ENCODE data around the gene FBRS. TPM values are rescaled to one million over a fixed set of nuclear protein-coding genes. Genes with fewer than 3 reads are reported as not detected.
"Not testable (repeated sequence)": the region's sequence is repeated elsewhere in the genome, so short reads cannot be mapped to it uniquely, and the experiment has no call there.

Gene FBRS
- total RNA-seq, 1 experiment from 2014 or later: 32.9 TPM

- H3K9me3 ChIP-seq (ENCODE audit: low read length): no peaks in the 10 kb centered on the region
- peaks cover 22% of the 10 kb centered on the region for H3K4me1 ChIP-seq (ENCODE audit: low read length)
- no peak for DNase-seq
- no peaks in the 10 kb centered on the region for H3K9me2 ChIP-seq (replicated peaks; ENCODE audit: insufficient read depth, low read length)
- no peak overlapping the region for H3K9ac ChIP-seq (ENCODE audit: low read length)
- H3K4me3 ChIP-seq (ENCODE audit: low read length): no peak overlapping the region
- peaks cover 7% of the 10 kb centered on the region; the same call in 1 of the 2 replicates for H4K20me1 ChIP-seq (ENCODE audit: insufficient read depth, low read depth, low read length)
- no peak overlapping the region for H3K27ac ChIP-seq (ENCODE audit: low read length)
- H3K4me2 ChIP-seq (ENCODE audit: low read depth, low read length, poor library complexity, severe bottlenecking): no peak overlapping the region
- peaks cover 4% of the 10 kb centered on the region; the same call in 1 of the 2 replicates for H3K36me3 ChIP-seq (ENCODE audit: insufficient read depth, low read length)
- no peak overlapping the region for H2AFZ ChIP-seq (ENCODE audit: low read length)
- no peaks in the 10 kb centered on the region for H3K27me3 ChIP-seq (ENCODE audit: low read length)
- H3K79me2 ChIP-seq (ENCODE audit: low read length): peaks cover 17% of the 10 kb centered on the region
Measured at GRCh38 chr16:30694926-30695693, 36.9 kb downstream of the FBRS start.

GRCh38 chr16:30696646-30697045, 38.4 kb downstream of the FBRS start:
- H3K27me3 ChIP-seq (ENCODE audit: low read length); H3K9me2 ChIP-seq (replicated peaks; ENCODE audit: insufficient read depth, low read length); DNase-seq; H3K4me3 ChIP-seq (ENCODE audit: low read length); H3K9me3 ChIP-seq (ENCODE audit: low read length); H2AFZ ChIP-seq (ENCODE audit: low read length); H4K20me1 ChIP-seq (ENCODE audit: insufficient read depth, low read depth, low read length); H3K27ac ChIP-seq (ENCODE audit: low read length); H3K9ac ChIP-seq (ENCODE audit: low read length): not testable (repeated sequence)
- H3K36me3 ChIP-seq (ENCODE audit: insufficient read depth, low read length): peaks cover 20% of the 10 kb centered on the region
- peak overlapping the region; percentile 99 for H3K4me2 ChIP-seq (ENCODE audit: low read depth, low read length, poor library complexity, severe bottlenecking)
- H3K79me2 ChIP-seq (ENCODE audit: low read length): peaks cover 32% of the 10 kb centered on the region
- peaks cover 31% of the 10 kb centered on the region for H3K4me1 ChIP-seq (ENCODE audit: low read length)

GRCh38 chr16:30697264-30698138, 39.3 kb downstream of the FBRS start:
- DNase-seq: no peak
- no peaks in the 10 kb centered on the region for H3K9me3 ChIP-seq (ENCODE audit: low read length)
- H3K36me3 ChIP-seq (ENCODE audit: insufficient read depth, low read length): peaks cover 20% of the 10 kb centered on the region
- no peaks in the 10 kb centered on the region for H3K27me3 ChIP-seq (ENCODE audit: low read length)
- H2AFZ ChIP-seq (ENCODE audit: low read length): peak overlapping the region; percentile 99
- peaks cover 31% of the 10 kb centered on the region for H3K4me1 ChIP-seq (ENCODE audit: low read length)
- peak overlapping the region; percentile 96 for H3K27ac ChIP-seq (ENCODE audit: low read length)
- peaks cover 36% of the 10 kb centered on the region for H3K79me2 ChIP-seq (ENCODE audit: low read length)
- H3K9me2 ChIP-seq (replicated peaks; ENCODE audit: insufficient read depth, low read length): no peaks in the 10 kb centered on the region
- peak overlapping the region; percentile 77 for H3K4me3 ChIP-seq (ENCODE audit: low read length)
- H3K4me2 ChIP-seq (ENCODE audit: low read depth, low read length, poor library complexity, severe bottlenecking): peak overlapping the region; percentile 99
- peak overlapping the region; percentile 100 for H3K9ac ChIP-seq (ENCODE audit: low read length)
- H4K20me1 ChIP-seq (ENCODE audit: insufficient read depth, low read depth, low read length): peaks cover 8% of the 10 kb centered on the region; the same call in 1 of the 2 replicates

GRCh38 chr16:30698139-30698815, 40.0 kb downstream of the FBRS start:
- peak; percentile 98 for DNase-seq
- H4K20me1 ChIP-seq (ENCODE audit: insufficient read depth, low read depth, low read length): peaks cover 11% of the 10 kb centered on the region; the same call in 1 of the 2 replicates
- H3K4me2 ChIP-seq (ENCODE audit: low read depth, low read length, poor library complexity, severe bottlenecking): peak overlapping the region; percentile 99
- H3K9me3 ChIP-seq (ENCODE audit: low read length): no peaks in the 10 kb centered on the region
- H3K9ac ChIP-seq (ENCODE audit: low read length): peak overlapping the region; percentile 100
- H2AFZ ChIP-seq (ENCODE audit: low read length): peak overlapping the region; percentile 78; the same call in 1 of the 2 replicates
- H3K79me2 ChIP-seq (ENCODE audit: low read length): peaks cover 39% of the 10 kb centered on the region
- peaks cover 30% of the 10 kb centered on the region for H3K4me1 ChIP-seq (ENCODE audit: low read length)
- peaks cover 20% of the 10 kb centered on the region for H3K36me3 ChIP-seq (ENCODE audit: insufficient read depth, low read length)
- peak overlapping the region; percentile 77 for H3K4me3 ChIP-seq (ENCODE audit: low read length)
- H3K27ac ChIP-seq (ENCODE audit: low read length): peak overlapping the region; percentile 96
- no peaks in the 10 kb centered on the region for H3K9me2 ChIP-seq (replicated peaks; ENCODE audit: insufficient read depth, low read length)
- H3K27me3 ChIP-seq (ENCODE audit: low read length): no peaks in the 10 kb centered on the region

GRCh38 chr16:30698816-30699614, 40.8 kb downstream of the FBRS start, which contains the start of gene SRCAP:
Gene SRCAP (plus strand): TSS chr16:30699171. CDS start chr16:30700825, 1,654 bp downstream.
- Histone ChIP-seq H3K4me2 (ENCODE audit: low read depth, low read length, poor library complexity, severe bottlenecking) (peak within 1 kb of the TSS; percentile 99), H3K27me3 (ENCODE audit: low read length) (no peaks in the 10 kb centered on the region), H3K9ac (ENCODE audit: low read length) (peak within 1 kb of the TSS; percentile 100), H3K9me2 (replicated peaks; ENCODE audit: insufficient read depth, low read length) (no peaks in the 10 kb centered on the region), H2AFZ (ENCODE audit: low read length) (peak within 1 kb of the TSS; percentile 78; the same call in 1 of the 2 replicates), H4K20me1 (ENCODE audit: insufficient read depth, low read depth, low read length) (peaks cover 11% of the 10 kb centered on the region; the same call in 1 of the 2 replicates), H3K36me3 (ENCODE audit: insufficient read depth, low read length) (peaks cover 22% of the 10 kb centered on the region), H3K9me3 (ENCODE audit: low read length) (no peaks in the 10 kb centered on the region), H3K27ac (ENCODE audit: low read length) (peak within 1 kb of the TSS; percentile 96), H3K4me1 (ENCODE audit: low read length) (peaks cover 24% of the 10 kb centered on the region), H3K79me2 (ENCODE audit: low read length) (peaks cover 39% of the 10 kb centered on the region), H3K4me3 (ENCODE audit: low read length) (peak within 1 kb of the TSS; percentile 77)
- DNase-seq: peak; percentile 95

- H3K4me3 ChIP-seq (ENCODE audit: low read length): peak overlapping the region; percentile 77
- no peak for DNase-seq
- H3K9ac ChIP-seq (ENCODE audit: low read length): peak overlapping the region; percentile 100
- H3K27me3 ChIP-seq (ENCODE audit: low read length): no peaks in the 10 kb centered on the region
- peaks cover 24% of the 10 kb centered on the region for H3K4me1 ChIP-seq (ENCODE audit: low read length)
- peak overlapping the region; percentile 99 for H3K4me2 ChIP-seq (ENCODE audit: low read depth, low read length, poor library complexity, severe bottlenecking)
- H3K9me3 ChIP-seq (ENCODE audit: low read length): no peaks in the 10 kb centered on the region
- H3K36me3 ChIP-seq (ENCODE audit: insufficient read depth, low read length): peaks cover 28% of the 10 kb centered on the region
- peak overlapping the region; percentile 96 for H3K27ac ChIP-seq (ENCODE audit: low read length)
- no peak overlapping the region for H2AFZ ChIP-seq (ENCODE audit: low read length)
- peaks cover 11% of the 10 kb centered on the region; the same call in 1 of the 2 replicates for H4K20me1 ChIP-seq (ENCODE audit: insufficient read depth, low read depth, low read length)
- peaks cover 39% of the 10 kb centered on the region for H3K79me2 ChIP-seq (ENCODE audit: low read length)
- H3K9me2 ChIP-seq (replicated peaks; ENCODE audit: insufficient read depth, low read length): no peaks in the 10 kb centered on the region
Measured at GRCh38 chr16:30699615-30700099, 41.4 kb downstream of the FBRS start.

- Histone ChIP-seq H3K9ac (ENCODE audit: low read length) (peak overlapping the region; percentile 100; the same call in 1 of the 2 replicates), H3K9me3 (ENCODE audit: low read length) (no peaks in the 10 kb centered on the region), H3K27ac (ENCODE audit: low read length) (no peak overlapping the region), H3K27me3 (ENCODE audit: low read length) (no peaks in the 10 kb centered on the region), H3K4me2 (ENCODE audit: low read depth, low read length, poor library complexity, severe bottlenecking) (peak overlapping the region; percentile 99), H3K9me2 (replicated peaks; ENCODE audit: insufficient read depth, low read length) (no peaks in the 10 kb centered on the region), H3K4me1 (ENCODE audit: low read length) (peaks cover 24% of the 10 kb centered on the region), H2AFZ (ENCODE audit: low read length) (no peak overlapping the region), H3K79me2 (ENCODE audit: low read length) (peaks cover 39% of the 10 kb centered on the region), H3K36me3 (ENCODE audit: insufficient read depth, low read length) (peaks cover 31% of the 10 kb centered on the region), H4K20me1 (ENCODE audit: insufficient read depth, low read depth, low read length) (peaks cover 11% of the 10 kb centered on the region; the same call in 1 of the 2 replicates), H3K4me3 (ENCODE audit: low read length) (peak overlapping the region; percentile 77)
- DNase-seq: no peak
Measured at GRCh38 chr16:30700491-30700890, 42.3 kb downstream of the FBRS start.

Data from Karpas-422 (cell line).